SK-N-MC (cell line): ENCODE data around the gene L3MBTL4.

ENCODE experiments used
- DNase-seq: peaks from one replicate; pipeline ENCODE4 v3.0.0-alpha.2; 2011; ENCODE audit warnings: low read depth, low spot score
- H3K27ac ChIP-seq: fragments of 200-600 bp; sonication (generic); 2 replicates; pipeline ENCODE4 v1.5.1; 2016; ENCODE audit warnings: mixed run types
- H3K36me3 ChIP-seq: fragments of 200-600 bp; sonication (generic); 2 replicates; pipeline ENCODE4 v1.6.1; 2017; ENCODE audit warnings: antibody characterized with exemption, low read length, mixed read lengths; ENCODE audit not compliant: insufficient read depth
- H3K4me3 ChIP-seq: fragments of 200-600 bp; sonication (generic); 2 replicates; pipeline ENCODE4 v1.5.1; 2016
- H3K9ac ChIP-seq: fragments of 200-600 bp; sonication (generic); 2 replicates; pipeline ENCODE4 v1.8.0; 2017; ENCODE audit warnings: mixed run types, mixed read lengths; ENCODE audit not compliant: insufficient read length
- H3K9me3 ChIP-seq: fragments of 200-600 bp; sonication (generic); 2 replicates; pipeline ENCODE4 v1.6.1; 2017; ENCODE audit warnings: low read depth, mild to moderate bottlenecking, antibody characterized with exemption, low read length, moderate library complexity, mixed read lengths
- EZH2 ChIP-seq: fragments of 200-600 bp; sonication (generic); IDR thresholded peaks from one replicate; pipeline ENCODE4 v1.6.1; 2017; ENCODE audit warnings: antibody characterized with exemption
- FOXP2 ChIP-seq: optimal IDR thresholded peaks from 2 replicates; pipeline ENCODE3; 2011; ENCODE audit warnings: mild to moderate bottlenecking, moderate library complexity; ENCODE audit not compliant: insufficient read depth; ENCODE audit errors: extremely low read length, control extremely low read depth
- POLR2AphosphoS5 ChIP-seq: IDR thresholded peaks from 2 replicates; pipeline ENCODE4 v1.6.1; 2012; ENCODE audit warnings: mild to moderate bottlenecking, low read depth, low read length, borderline replicate concordance

Gene L3MBTL4

GRCh38 chr18:5942591-5942990, 472.1 kb downstream of the L3MBTL4 start:
- no peak overlapping the region for H3K27ac ChIP-seq
- H3K9ac ChIP-seq: no peak overlapping the region
- H3K36me3 ChIP-seq: no peaks in the 10 kb centered on the region
- H3K4me3 ChIP-seq: no peak overlapping the region
- no peak for DNase-seq
- TF ChIP-seq FOXP2 (no peak), EZH2 (no peak), POLR2AphosphoS5 (no peak)
- no peaks in the 10 kb centered on the region for H3K9me3 ChIP-seq

GRCh38 chr18:5941890-5942289, 472.8 kb downstream of the L3MBTL4 start:
- no peaks in the 10 kb centered on the region for H3K36me3 ChIP-seq
- DNase-seq: no peak
- H3K9ac ChIP-seq: no peak overlapping the region
- no peak overlapping the region for H3K4me3 ChIP-seq
- H3K9me3 ChIP-seq: no peaks in the 10 kb centered on the region
- TF ChIP-seq FOXP2 (no peak), POLR2AphosphoS5 (no peak), EZH2 (no peak)
- H3K27ac ChIP-seq: no peak overlapping the region

GRCh38 chr18:5939801-5940667, 474.7 kb downstream of the L3MBTL4 start:
- Histone ChIP-seq H3K9me3 (no peaks in the 10 kb centered on the region), H3K36me3 (no peaks in the 10 kb centered on the region), H3K4me3 (no peak overlapping the region), H3K27ac (no peak overlapping the region), H3K9ac (no peak overlapping the region)
- DNase-seq: no peak
- no peak for TF ChIP-seq POLR2AphosphoS5
- no peak for TF ChIP-seq EZH2
- no peak for TF ChIP-seq FOXP2

GRCh38 chr18:5937795-5938194, 476.9 kb downstream of the L3MBTL4 start:
- Histone ChIP-seq H3K27ac (no peak overlapping the region), H3K9me3 (no peaks in the 10 kb centered on the region), H3K36me3 (no peaks in the 10 kb centered on the region), H3K4me3 (no peak overlapping the region), H3K9ac (no peak overlapping the region)
- no peak for DNase-seq
- TF ChIP-seq POLR2AphosphoS5 (no peak), FOXP2 (no peak), EZH2 (no peak)

GRCh38 chr18:5937121-5937520, 477.6 kb downstream of the L3MBTL4 start:
- Histone ChIP-seq H3K9ac (no peak overlapping the region), H3K9me3 (no peaks in the 10 kb centered on the region), H3K27ac (no peak overlapping the region), H3K4me3 (no peak overlapping the region), H3K36me3 (no peaks in the 10 kb centered on the region)
- no peak for DNase-seq
- no peak for TF ChIP-seq FOXP2
- no peak for TF ChIP-seq POLR2AphosphoS5
- TF ChIP-seq EZH2: no peak

- Histone ChIP-seq H3K36me3 (no peaks in the 10 kb centered on the region), H3K27ac (no peak overlapping the region), H3K9me3 (no peaks in the 10 kb centered on the region), H3K4me3 (no peak overlapping the region), H3K9ac (no peak overlapping the region)
- no peak for DNase-seq
- no peak for TF ChIP-seq EZH2
- TF ChIP-seq POLR2AphosphoS5: no peak
- TF ChIP-seq FOXP2: no peak
These were observed 483.9 kb downstream of the L3MBTL4 start for GRCh38 chr18:5930789-5931188.

GRCh38 chr18:5918205-5918858, 496.4 kb downstream of the L3MBTL4 start:
- Histone ChIP-seq H3K9ac (no peak overlapping the region), H3K27ac (no peak overlapping the region), H3K9me3 (no peaks in the 10 kb centered on the region), H3K4me3 (no peak overlapping the region), H3K36me3 (no peaks in the 10 kb centered on the region)
- TF ChIP-seq EZH2 (no peak), FOXP2 (no peak), POLR2AphosphoS5 (no peak)
- no peak for DNase-seq

- Histone ChIP-seq H3K4me3 (no peak overlapping the region), H3K9me3 (no peaks in the 10 kb centered on the region), H3K36me3 (no peaks in the 10 kb centered on the region), H3K9ac (no peak overlapping the region), H3K27ac (no peak overlapping the region)
- DNase-seq: no peak
- no peak for TF ChIP-seq EZH2
- no peak for TF ChIP-seq FOXP2
- no peak for TF ChIP-seq POLR2AphosphoS5
These were observed 499.8 kb downstream of the L3MBTL4 start for GRCh38 chr18:5914951-5915350.

- Histone ChIP-seq H3K4me3 (no peak overlapping the region), H3K36me3 (no peaks in the 10 kb centered on the region), H3K27ac (no peak overlapping the region), H3K9ac (no peak overlapping the region), H3K9me3 (no peaks in the 10 kb centered on the region)
- no peak for DNase-seq
- TF ChIP-seq EZH2: no peak
These were observed 500.7 kb downstream of the L3MBTL4 start for GRCh38 chr18:5914016-5914415.
